LNCaP clone FGC (cell line): Measurements from ENCODE around the gene CDC45.
"Not testable (repeated sequence)": the region's sequence is repeated elsewhere in the genome, so short reads cannot be mapped to it uniquely, and the experiment has no call there.

Experiments used
- DNase-seq: peaks from one replicate; pipeline ENCODE4 v3.0.0-alpha.2; 2011; ENCODE audit warnings: low read depth
- H3K4me3 ChIP-seq: 2 replicates; pipeline ENCODE4 v1.5.1; 2011; ENCODE audit warnings: mild to moderate bottlenecking, low read depth, low read length, control low read depth
- TF ChIP-seq, protein P1 (sequence below): IDR thresholded peaks from 2 replicates; pipeline ENCODE4 v1.5.1; 2012; ENCODE audit warnings: mild to moderate bottlenecking; ENCODE audit not compliant: control insufficient read depth, insufficient read depth; ENCODE audit errors: extremely low read depth

The CDC45 gene

DNA sequence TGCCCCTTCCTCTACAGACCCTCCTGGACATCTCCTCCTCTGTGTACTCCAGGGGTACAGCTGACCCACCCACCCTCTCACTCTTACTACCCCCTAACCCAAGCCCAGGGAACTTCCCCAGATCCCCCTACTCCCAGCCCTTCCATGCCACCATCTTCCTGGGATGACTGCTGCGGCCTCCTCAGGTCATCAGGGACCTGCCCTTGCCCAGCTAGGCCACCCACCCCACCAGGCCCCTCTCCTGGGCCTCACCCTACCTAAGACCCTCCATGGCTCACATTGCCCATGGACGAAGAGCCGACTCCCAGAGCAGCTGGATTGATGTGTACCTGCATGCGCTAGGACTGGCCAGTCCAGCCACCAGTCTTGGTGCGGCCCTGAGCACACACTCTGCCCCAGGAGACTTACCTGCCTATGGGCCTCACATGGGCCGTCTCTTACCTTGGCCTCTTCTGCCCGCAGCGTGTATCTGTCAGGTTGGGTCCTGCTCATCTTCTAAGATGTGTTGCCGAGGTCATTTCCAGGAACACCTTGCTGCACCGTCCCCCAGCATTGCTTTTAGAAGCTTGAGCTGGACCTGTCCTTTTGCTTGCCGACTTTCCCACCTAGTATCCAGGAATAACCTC is 46.5 kb downstream of the CDC45 start:
- DNase-seq = no peak
- TF ChIP-seq, protein P1, sequence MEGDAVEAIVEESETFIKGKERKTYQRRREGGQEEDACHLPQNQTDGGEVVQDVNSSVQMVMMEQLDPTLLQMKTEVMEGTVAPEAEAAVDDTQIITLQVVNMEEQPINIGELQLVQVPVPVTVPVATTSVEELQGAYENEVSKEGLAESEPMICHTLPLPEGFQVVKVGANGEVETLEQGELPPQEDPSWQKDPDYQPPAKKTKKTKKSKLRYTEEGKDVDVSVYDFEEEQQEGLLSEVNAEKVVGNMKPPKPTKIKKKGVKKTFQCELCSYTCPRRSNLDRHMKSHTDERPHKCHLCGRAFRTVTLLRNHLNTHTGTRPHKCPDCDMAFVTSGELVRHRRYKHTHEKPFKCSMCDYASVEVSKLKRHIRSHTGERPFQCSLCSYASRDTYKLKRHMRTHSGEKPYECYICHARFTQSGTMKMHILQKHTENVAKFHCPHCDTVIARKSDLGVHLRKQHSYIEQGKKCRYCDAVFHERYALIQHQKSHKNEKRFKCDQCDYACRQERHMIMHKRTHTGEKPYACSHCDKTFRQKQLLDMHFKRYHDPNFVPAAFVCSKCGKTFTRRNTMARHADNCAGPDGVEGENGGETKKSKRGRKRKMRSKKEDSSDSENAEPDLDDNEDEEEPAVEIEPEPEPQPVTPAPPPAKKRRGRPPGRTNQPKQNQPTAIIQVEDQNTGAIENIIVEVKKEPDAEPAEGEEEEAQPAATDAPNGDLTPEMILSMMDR = no peak

DNA sequence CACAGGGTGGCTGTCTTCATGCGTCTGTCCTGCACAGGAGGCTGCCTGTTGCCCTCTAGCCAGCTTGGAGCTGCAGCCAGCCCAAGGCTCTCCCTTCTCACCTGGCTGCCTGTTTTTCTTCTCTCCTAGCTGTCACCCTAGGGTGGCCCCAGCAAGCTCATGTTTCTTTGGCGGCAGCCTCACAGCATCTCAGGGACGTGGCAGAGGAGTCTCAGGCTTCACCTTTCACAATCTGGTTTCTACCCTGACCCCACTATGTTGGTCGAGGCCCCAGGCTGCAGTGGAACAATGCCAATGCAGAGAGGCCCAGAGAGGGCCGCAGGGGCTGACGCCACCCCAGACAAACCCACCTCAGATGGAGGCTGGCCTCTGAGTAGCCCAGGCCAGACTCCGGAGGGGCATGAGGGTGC is 47.0 kb downstream of the CDC45 start:
- DNase-seq = no peak
- TF ChIP-seq, protein P1 = no peak
- H3K4me3 ChIP-seq = no peak overlapping the region

More for the DNA sequence above, 46.5 kb downstream of the CDC45 start:
- no peak overlapping the region for H3K4me3 ChIP-seq

DNA sequence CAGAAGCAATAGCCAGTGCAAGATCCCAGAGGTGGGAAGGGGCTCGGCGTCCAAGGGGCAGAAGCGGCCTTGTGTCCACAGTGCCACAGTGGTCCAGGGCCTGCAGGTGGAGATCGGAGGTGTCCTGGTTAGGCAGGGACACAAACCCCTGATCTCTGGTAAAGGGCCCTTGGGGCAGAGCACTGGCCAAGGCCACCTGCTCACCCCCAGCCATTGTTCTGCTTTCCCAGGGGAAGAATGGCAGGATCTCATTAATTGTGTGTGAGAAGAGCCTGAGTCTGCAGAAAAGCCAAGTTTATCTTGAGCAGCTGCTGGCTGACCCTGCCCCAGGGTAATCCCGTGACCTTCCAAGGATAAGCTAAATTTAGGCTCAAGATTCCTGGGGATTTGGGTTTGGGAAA is 47.6 kb downstream of the CDC45 start:
- no peak for DNase-seq
- no peak overlapping the region for H3K4me3 ChIP-seq
- TF ChIP-seq, protein P1 = no peak

DNA sequence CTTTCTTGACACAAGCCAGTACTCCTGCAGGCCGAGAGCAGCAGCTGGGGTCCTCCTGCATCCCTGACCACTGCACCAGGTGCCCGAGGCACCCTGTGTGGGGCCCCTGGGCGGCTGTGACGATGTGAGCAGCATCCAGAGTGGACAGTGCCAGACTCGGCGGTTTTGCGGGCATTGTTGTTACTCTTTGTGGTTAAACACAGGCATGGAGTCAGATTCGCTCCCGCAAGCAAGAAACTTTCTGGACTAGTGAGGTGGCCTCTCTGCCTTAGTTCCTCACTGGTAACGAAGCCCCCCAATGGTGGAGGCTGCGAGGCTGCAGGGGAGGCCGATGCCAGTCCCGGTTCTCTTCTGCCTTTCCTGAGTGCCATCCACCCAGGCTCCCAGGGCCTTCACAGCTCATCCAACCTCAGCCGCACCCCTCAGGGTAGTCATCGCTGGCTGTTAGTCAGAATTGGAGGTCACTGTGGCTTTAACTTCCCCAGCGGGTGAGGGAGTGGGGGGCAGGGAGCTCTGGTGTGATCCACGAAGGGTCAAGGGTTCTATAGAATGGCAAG is 48.2 kb downstream of the CDC45 start:
- TF ChIP-seq, protein P1 = no peak
- DNase-seq = no peak
- no peak overlapping the region for H3K4me3 ChIP-seq

DNA sequence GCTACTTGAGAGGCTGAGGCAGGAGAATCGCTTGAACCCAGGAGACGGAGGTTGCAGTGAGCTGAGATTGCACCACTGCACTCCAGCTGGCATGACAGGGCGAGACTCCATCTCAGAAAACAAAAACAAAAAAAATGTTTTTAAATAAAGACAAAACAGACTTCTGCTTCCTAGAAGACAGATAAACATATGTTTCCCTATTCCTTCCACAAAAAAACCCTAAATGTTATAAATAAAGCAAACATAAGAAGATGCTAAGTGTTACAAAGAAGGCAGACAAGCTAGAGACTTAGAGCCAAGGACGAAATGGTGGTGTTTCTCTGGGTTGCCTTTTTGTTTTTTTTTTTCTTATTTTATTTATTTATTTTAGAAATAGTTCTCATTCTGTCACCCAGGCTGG is 50.1 kb downstream of the CDC45 start:
- H3K4me3 ChIP-seq = no peak overlapping the region
- TF ChIP-seq, protein P1 = no peak
- no peak for DNase-seq

DNA sequence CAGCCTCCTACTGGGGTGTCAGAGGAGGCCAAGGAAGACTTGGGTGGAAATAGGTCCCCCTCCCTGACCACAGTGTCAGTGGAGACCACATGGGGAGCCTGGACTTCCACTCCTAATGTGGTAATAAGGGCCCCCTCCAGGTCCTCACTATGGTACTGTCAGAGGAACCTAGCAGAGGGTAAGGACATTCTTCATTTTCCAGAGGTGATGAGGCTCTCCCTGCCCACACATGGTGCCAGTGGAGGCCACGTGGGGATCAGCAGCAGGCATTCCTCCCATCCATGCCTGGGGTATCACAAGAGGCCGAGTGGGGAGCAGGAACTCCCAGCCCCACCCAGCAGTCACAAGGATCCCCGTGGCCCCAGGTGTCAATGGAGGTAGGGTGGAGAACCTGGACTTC is 51.0 kb downstream of the CDC45 start:
- no peak overlapping the region for H3K4me3 ChIP-seq
- TF ChIP-seq, protein P1 = no peak
- DNase-seq = no peak

DNA sequence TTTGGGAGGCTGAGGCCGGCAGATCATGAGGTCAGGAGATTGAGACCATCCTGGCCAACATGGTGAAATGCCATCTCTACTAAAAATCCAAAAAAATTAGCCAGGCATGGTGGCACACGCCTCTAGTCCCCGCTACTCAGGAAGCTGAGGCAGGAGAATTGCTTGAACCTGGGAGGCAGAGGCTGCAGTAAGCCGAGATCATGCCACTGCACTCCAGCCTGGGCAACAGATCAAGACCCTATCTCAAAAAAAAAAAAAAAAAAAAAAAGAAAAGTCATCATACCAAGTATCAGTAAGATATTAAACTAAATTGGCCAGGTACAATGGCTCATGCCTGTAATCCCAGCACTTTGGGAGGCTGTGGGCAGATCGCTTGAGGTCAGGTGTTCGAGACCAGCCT is 51.6 kb downstream of the CDC45 start:
- not testable (repeated sequence) for DNase-seq, H3K4me3 ChIP-seq
